ENCODE results near the gene SNX10.

The SNX10 gene

GRCh38 chr7:26409661-26410547, 118.2 kb downstream of the SNX10 start:
- DNase-seq, result no peak

- no peak for DNase-seq
These were observed 121.5 kb downstream of the SNX10 start for GRCh38 chr7:26413007-26413691.

- DNase-seq, result no peak
These were observed 124.3 kb downstream of the SNX10 start for GRCh38 chr7:26416004-26416403.

GRCh38 chr7:26417911-26418413, 126.3 kb downstream of the SNX10 start:
- no peak for DNase-seq

GRCh38 chr7:26419198-26419597, 127.5 kb downstream of the SNX10 start:
- no peak for DNase-seq

GRCh38 chr7:26420422-26421019, 128.9 kb downstream of the SNX10 start:
- no peak for DNase-seq

GRCh38 chr7:26422761-26423160, 131.1 kb downstream of the SNX10 start:
- no peak for DNase-seq

GRCh38 chr7:26423436-26423835, 131.8 kb downstream of the SNX10 start:
- DNase-seq, result no peak
